IPS-NIHi7 (cell line): ENCODE measurements around the gene LDLRAD4.

Source experiments
- DNase-seq: peaks from one replicate; pipeline ENCODE4 v3.0.0; 2012; ENCODE audit warnings: mixed read lengths; ENCODE audit errors: extremely low spot score

The LDLRAD4 gene

DNA sequence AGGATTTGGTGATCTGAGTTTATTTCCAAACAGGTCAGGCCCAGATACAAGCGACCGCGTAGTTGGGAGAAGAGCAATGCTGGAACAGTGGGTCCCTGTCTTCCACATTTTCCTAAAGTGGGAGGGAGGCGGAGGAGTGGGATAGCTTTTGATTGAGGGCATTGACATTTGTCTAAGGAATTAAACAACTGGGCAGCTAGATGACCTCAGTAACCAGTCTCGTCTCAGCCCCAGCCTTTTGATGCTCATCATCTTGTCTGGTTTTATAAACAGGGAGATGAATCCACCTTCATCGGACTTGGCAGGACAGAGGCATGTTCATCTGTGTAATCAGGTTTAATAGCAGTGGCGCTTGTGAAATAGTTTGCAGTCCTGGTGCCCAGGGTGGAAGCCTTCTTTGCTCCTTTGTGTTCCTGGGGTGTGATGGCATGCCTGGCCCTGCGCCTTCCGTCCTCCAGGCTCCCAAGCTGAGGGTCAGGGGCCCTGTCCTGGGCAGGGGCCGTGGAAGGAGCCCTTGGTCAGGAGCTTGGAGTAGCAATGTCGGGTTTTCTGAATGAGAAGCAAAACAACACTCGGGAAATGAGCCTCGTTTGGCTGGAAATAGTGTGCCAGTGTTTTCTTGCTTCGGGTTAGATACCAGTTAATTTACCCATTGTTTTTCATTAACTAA, 314.0 kb downstream of the LDLRAD4 start:
- no peak for DNase-seq

DNA sequence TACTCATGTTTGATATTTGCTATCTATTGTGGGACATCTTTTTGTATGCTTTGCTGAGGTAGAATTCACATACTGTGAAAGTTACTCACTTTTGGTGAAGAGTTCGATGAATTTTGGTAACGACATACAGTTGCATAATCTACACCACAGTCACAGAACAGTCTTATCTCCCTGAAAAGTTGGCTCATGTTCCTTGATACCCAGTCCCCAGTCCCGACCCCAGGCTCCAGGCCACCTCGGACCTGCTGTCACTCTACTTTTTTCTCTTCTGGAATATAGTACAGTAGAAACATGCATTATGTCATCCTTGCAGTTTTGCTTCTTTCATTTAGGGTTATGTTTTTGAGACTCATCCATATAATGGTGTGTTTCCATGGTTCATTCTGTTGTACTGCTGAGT, 316.1 kb downstream of the LDLRAD4 start:
- DNase-seq: no peak

DNA sequence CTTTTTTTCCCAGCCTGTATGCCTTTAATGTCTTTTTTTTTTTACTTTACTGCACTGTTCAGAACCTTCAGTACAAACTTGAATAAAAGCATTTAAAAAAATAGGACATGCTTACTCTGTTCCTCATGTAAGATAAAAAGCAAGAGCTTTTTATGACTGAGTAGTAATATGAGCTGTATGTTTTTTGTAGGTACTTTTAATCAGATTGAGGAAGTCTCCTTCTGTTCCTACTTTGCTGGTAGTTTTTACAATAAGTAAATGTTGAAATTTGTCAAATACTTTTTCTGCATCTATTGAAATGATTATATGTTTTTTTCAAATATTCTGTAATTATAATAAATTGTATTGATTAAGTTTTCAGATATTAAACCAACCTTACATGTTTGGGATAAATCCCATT, 318.0 kb downstream of the LDLRAD4 start:
- DNase-seq: no peak

DNA sequence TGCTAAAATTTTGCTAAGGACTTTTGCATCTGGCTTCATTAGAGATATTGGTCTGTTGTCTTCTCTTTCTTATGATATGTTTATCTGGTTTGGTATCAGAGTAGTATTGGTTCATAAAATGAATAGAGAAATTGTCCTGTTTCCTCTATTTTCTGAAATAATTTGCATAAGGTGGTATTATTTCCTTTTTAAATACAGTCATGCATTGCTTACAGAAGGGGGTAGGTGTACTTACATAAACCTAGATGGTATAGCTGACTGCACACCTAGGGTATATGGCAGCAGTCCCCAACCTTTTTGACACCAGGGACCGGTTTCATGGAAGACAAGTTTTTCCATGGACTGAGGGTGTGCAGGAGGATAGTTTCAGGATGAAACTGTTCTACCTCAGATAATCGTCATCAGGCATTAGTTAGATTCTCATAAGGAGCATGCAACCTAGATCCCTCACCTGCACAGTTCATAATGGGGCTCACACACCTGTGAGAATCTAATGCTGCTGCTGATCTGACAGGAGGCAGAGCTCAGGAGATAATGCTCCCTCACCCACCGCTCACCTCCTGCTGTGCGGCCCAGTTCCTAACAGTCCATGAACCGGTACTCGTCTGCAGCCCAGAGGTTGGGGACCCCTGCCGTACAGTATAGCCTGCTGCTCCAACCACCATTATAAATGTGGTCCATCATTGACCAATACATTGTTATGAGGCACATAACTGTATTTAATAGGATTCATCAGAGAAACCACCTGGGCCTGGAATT, 318.6 kb downstream of the LDLRAD4 start:
- no peak for DNase-seq

DNA sequence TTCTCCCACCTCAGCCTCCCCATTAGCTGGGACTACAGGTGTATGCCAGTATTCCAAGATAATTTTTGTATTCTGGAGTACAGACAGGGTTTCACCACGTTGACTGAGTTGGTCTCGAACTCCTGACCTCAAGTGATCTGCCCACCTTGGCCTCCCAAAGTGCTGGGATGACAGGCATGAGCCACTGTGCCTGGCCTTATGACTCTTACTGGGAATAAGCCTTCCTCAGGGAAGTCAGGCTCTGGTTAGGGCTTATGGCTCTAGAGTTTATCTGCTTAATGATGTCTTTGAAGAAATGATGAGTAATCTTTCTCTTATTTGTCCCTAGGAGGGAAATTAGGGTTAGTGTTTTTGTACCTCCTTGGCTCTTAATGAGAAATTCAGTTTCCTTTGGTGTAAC, 320.1 kb downstream of the LDLRAD4 start:
- DNase-seq: no peak

DNA sequence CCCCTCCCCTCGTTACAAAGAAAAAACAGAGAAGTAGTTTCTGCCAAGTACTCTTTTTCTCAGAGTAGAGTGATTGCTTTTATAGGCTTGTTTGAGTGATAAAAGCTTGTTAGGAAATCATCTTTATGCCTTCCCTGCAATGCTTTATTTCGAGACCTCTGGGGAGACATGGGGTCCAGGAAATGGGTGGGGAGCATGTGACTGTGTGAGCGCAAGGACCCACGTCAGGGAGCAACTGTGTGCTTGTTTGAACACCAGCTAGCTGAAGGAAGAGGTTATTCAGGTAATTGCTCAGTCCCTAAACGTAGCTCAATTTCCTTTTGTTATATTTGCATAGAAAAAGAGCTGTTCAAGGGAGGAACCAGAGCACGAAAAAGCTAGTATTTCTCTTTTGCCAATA, 320.5 kb downstream of the LDLRAD4 start:
- DNase-seq: no peak

DNA sequence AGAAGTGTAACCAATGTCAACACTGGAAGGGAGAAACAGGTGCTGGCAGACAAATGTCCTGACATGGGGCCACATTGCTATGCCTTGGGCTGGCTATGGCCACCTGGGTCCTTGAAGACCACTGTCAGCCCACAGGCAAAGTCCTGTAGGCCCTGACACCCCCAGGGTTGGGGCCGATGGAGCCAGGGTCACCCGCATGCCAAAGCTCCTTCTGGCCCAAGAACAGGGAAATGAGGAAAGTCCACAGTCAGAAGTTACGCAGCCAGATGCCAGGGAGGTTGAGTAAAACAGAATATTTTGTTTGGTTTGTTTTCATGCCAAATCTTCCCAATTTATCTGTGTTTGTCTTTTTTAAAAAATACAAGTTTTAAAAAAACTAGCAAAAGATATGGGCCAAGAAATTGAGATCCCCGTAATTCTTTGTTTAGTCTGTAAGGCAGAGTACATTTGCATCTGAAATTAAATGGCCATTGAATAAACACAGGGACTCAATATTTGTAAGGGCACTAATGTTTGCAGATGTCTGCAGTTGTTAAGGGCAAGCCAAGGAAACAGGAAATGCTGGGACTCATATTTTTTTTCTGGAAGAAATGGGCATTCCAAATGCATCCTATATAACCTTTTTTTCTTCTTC, 321.4 kb downstream of the LDLRAD4 start:
- DNase-seq: no peak

DNA sequence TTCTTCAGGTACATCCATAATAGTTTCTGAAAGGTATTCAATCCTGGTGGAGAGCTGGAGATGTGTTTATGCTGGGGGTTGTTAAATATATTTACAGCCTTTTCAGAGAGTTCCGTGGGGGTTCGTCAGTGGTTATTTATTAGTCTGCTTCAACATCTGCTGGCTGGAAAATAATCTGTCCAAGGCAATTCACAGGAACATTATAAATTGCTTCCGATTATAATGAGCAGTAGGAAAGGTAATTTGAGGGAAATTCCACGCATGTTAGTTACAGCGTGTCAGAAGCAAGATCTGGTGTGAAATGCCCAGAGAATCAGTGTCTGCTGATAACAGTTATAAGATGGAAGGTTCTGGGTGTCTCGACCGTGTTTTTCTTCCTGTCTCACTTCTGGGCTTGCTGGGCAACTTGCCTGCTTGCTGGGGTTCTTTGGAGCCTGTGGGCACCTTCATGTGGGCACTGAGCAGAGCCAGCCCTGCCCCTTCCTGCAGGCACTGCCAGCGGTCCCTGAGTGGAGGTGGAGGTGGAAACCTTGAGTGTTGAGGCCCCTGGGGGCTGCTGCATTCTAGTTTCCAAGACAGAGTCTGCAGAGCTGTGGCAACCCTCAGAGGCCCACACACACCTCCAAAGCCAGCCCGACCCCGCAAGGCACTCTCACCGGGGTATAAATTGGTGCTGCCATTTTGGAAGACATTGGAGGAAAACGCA, 322.1 kb downstream of the LDLRAD4 start:
- no peak for DNase-seq

DNA sequence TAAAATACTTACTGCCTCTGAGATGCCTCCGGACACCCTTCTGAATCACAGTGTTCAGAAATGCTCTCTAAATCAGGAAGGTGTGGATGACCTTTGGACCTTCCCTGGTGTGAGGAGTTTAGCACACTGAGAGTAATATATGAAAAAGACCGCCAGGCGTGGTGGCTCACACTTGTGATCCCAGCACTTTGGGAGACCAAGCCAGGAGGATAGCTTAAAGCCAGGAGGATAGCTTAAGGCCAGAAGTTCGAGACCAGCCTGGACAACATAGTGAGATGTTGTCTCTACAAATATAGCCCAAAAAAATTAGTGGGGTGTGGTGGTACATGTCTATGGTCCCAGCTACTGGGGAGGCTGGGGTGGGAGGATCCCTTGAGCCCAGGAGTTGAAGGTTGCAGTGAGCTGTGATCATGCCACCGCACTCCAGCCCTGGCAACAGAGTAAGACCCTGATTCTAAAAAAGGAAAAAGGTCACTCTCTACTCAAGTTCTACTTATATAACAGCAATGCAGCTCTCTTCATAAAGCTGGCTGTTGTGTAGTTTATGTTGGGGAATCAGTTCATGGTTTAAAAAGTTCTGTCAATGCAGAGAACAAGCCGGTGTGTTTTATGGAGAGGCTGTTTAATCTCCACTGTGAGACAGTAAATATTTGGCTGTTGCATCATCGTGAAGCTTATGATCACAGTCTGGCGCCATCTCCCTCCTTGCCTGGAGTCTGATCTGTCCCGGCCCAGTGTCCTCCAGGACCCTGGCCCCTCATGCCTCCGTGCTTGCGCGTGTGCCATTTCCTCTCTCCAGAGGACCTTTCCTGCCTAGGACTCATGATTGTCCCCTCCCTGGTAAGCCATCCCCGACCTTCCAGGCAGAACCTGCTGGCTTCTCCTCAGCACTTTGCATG, 323.3 kb downstream of the LDLRAD4 start:
- DNase-seq: no peak

DNA sequence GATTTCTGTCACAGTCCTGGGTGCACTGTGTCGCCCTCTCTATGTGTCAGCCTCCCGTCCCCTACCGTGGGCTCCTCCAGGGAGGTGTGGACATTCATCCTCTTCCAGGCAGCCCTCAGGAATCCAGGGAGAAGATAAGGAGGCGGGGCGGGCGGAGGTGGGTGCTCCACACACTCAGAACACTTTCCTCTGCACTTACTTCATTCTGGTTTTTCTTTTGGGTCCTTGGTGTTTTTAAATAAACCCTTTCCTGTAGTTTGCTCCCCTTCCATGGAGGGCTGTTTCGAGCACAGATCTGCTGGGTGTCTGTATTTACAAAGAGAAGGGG, 323.9 kb downstream of the LDLRAD4 start:
- no peak for DNase-seq

DNA sequence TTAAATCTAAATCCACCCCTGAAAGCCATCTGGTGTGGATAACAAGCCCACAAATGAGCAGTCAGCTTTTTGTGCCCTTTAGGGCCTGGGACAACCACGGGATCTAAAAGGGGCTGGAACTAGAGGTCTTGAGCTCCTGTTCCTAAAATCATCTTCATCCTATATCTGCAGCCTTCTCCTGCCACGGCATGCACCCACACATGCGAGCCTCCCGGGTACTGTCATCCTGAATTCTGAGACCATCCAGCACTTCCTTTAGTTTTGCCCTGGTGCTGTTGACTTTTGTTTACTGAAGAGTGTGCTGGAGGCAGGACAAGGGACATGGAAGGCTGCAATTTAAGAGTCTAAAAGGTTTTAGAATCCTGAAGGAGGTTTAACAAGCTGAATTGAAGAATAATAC, 324.6 kb downstream of the LDLRAD4 start:
- no peak for DNase-seq

DNA sequence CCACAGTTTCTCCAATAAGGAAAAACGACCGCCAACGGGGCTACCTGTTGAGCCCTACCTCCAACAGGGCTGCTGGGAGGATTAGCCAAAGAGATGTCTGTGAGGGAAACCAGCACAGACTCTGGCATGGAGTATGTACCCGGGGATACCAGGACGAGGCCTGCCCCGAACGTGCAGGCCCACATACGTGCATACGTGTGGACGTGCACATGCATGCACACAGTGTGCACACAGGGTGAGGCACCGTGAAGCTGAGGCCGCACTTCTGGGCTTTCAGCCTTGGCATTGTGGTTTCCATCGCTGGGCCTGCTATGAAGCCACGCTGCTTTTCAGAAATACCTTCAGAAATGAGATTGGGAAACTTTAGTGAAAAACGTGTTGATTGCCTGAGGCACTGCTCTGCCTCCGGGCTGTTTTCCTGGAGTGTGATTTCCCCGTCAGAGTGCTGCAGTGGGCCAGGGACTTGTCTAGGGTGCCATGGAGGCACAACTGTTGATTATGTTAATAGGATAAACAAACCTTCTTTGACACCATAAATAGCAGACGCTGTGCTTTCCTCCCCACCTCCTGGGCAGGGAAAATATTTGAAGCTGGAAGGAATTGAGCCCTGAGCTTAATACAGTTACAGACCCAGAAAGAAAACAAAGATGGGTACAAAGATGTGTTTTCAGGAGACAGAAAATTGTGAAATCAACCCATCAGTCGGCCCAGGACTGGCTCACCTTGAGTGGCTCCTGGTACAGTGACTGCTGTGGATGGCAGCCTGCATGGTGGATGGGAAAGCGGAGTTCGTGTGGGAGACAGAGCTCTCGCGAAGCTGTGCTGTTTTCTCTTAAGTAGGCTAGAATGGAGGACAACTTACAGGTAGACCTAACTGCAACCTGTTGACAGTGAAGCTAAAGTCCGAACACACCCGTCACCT, 325.5 kb downstream of the LDLRAD4 start:
- DNase-seq: no peak

DNA sequence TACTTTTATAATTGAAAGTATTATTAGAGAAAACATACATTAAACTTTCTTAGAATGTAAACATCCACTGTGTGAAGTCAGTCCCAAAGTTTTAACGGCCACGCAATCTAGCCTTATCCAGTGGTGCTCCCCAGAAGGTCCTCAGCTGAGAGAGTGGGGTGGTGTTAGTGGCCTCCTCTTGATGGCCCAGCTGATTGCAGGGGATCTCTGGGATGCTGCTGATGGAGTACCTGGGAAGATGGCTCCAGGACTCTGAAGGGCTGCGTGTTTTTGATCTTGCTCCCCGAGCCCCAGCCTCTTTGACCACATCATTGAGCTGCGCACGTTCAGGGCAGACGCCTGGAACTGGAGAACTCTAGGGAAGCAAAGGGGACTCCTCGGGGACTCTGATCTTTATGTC, 326.4 kb downstream of the LDLRAD4 start:
- DNase-seq: no peak

DNA sequence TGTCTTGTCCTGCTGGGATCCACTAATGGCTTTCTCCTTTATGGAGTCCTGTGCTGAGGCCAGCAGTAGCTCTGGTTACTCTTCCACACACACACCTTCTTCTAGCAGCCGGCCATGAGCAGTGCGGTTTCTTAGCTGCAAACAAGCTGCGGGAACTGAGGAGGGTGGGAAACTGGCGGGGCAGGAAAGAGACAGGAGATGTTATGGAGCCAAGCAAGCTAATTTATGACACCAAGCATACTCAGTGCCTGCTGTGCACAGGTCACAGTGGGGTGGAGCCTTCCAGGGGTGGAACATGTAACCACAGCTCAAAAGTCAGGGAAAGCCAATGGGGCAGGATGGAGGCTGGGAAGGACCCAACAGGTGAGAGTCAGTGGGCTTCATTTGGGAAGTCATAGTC, 327.0 kb downstream of the LDLRAD4 start:
- no peak for DNase-seq

DNA sequence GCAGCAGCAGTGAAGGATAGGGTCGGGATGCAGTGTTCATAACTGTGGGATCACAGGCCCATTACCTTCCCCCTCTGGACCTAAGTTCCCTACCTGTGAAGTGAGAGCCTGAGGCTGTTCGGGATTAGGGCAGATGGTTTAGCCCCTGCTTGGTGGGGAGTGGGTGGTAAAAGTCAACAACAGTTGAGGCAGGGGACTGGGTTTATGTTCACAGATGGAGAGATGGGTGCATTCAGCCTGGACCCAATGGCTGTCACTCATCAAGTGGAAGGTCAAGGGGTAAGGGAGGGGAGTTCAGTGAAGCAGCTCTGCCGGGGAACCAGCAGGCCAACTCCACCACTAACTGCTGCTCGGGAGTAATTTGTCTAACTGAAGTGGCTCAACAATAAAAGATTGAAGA, 327.4 kb downstream of the LDLRAD4 start:
- DNase-seq: no peak

DNA sequence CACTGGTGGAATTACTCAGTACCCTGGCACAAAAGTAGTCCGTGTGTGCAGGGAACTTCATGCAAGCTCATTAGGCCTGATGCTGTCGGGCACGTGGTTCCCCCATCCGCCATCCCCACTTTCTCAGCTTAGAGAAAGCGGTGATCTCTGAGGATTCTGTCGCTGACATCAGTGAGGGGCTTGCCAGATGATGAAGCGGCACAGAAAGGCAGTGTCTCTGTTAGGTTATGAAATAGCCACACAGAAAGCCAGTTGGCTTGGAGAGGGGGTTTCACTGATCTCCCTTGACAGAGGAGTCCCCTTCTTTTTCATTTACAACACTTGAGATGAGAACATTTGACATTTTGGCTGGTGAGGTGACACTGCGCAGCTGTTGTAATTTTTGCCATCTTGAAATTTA, 328.1 kb downstream of the LDLRAD4 start:
- no peak for DNase-seq

DNA sequence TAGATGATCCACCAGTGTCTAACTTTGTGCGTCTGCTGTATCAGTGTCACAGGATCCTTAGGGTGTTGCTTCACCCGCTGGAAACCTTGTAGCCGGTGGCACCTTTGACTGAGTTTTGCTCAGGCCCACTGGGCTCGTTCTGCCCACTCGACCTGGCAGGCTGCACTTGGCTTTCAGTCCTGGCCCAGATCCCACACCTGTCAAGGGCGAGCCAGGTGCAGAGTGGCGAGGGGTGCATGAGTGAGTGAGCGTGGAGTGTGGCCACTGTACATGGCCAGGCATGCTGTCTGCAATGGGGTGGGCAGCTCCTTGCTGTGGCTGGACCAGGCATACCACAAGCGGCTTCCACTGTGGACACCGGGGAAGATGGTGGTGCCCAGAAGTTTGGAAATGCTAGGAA, 328.8 kb downstream of the LDLRAD4 start:
- no peak for DNase-seq

DNA sequence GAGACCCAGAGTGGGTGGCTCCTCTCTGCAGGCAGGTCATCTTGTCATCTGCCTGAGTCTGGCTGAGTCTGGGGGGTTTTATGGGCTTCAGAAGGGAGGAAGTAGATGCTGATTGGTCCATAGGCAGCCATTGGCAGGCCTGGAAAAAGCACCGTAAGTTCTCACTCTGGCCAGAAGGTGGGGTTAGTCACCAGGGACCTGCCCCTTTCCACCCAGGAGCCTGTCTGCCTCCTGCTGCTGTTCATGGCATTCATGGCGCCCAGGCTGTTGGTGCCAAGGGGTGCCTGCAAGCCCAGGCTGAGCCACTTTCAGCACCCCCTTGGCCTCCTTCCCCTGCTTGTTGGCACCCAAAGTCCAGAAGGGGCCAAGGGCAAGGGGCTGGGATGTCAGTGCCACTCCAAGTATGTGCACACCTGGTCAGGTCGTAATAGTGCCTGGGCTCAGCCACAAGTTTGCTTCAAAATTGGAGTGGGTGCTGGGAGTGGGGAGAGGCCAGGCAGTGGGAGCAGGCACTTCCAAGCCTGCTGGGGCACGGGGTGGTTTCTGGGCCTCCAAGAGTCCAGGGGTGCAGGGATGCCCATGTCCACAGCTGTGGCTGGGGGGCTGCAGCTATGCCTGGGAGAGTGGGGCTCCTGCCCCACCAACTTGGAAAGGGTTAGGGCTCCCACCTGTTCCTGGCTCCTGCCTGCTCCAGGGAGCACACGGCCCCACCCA, 329.7 kb downstream of the LDLRAD4 start:
- DNase-seq: no peak

DNA sequence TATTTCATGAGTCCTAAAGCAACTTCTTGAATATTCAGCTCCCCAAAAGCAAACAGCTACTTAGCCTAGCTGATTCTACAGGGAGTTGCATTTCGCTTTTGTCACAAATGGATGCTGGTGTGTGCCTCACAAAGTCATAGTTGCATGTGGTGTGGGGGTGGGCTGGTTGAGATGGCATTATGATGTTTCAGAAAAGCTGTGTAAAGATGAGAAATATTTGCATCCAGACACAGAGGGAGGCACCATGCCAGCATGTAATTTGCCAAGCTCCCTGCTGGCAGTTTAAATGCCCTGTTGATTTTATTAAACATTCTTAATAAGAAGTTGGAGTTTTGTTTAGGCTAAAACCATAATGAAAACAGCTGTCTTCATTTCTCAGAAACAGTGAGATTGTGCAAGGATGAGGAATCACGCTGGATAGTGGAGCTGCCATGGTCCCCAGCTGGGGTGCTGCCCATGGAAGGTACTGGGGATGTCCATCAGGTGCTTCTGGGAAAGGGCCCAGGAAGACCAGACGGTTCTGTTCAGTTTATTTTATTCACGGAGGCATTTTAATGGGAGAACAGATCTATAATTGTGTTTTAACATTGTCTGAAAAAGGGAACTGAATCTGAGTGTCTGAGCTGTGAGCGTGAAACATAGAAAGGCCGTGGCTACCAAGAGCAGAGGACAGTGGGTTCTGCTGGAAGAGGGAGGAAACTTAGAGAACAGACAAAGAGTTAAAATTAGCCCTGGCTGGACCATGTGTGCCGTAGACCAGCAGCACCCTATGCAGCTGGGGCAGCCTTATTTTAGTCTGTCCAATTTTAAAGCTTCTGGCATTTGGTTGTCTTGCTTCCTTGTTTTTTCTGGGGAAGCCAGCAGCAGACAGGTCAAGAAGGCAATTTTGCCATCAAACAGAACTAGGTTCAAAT, 330.7 kb downstream of the LDLRAD4 start:
- DNase-seq: no peak
